GM19395 (cell line): Measurements from ENCODE around the gene ATF4.
A peak's percentile ranks its signal among the peaks of the same experiment; 100 is the strongest.
"Not testable (repeated sequence)": the region's sequence is repeated elsewhere in the genome, so short reads cannot be mapped to it uniquely, and the experiment has no call there.

Source experiments
- ATAC-seq: cut with Tn5 transposase; IDR thresholded peaks from one replicate; pipeline ENCODE4 v1.9.1; 2021; ENCODE audit warnings: mild to moderate bottlenecking, moderate library complexity; ENCODE audit not compliant: unreplicated experiment

ATF4 gene

GRCh38 chr22:39510529-39511149, 9.7 kb upstream of the ATF4 start:
- no peak for ATAC-seq

DNA sequence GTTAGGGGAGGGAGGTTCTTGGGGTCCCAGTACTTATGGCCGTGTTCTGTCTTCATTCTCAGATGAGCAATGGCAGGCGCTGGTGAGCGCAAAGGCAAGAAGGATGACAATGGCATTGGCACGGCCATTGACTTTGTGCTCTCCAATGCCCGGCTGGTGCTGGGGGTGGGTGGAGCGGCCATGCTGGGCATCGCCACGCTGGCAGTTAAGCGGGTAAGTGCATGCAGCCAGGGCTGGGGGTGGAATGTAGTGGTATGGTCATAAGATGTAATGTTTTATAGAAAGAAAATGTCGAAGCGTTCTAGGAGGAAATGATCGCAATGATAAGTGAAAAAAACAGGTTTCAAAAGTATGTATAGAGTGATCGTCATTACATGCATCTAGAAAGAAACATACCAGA, 9.1 kb upstream of the ATF4 start:
- no peak for ATAC-seq

- ATAC-seq = no peak
These were observed 8.3 kb upstream of the ATF4 start for GRCh38 chr22:39512026-39512425.

DNA sequence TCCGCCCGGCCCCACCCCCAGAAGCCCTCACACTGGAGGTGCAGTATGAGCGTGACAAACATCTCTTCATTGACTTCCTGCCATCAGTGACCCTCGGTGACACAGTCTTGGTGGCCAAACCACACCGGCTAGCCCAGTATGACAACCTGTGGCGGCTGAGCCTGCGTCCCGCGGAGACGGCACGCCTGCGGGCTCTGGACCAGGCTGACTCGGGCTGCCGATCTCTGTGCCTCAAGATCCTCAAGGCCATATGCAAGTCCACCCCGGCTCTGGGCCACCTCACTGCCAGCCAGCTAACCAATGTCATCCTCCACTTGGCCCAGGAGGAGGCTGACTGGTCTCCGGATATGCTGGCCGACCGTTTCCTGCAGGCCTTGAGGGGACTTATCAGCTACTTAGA, 6.6 kb upstream of the ATF4 start:
- ATAC-seq = no peak

DNA sequence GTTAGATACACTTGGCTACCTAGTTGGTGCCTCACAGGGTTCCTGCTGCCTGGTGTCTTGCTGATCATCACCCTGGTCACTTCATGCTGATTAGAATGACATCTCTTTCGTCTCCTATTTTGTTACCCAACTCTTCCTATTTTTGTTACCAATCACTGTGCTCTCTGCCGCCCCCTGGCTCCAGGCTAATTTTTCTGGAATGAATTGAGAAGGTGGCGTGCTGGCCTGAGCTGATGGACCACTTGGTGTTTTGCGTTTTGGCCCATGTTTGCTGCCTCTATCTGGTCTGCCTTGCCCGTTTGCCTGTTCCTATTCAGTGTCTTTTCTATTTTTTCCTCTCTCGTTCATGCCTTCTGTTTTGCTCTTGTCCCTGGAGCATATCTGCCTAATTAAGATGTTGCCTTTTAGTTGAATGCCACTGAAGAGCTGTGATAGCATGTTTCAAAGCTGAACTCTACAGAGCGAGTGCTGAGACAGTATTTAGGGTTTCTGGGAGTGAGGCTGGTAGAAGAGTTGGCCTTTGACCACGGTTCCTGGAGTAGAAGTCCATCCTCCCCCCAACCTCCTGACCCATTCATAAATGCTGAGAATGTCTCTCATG, 5.9 kb upstream of the ATF4 start:
- no peak for ATAC-seq

DNA sequence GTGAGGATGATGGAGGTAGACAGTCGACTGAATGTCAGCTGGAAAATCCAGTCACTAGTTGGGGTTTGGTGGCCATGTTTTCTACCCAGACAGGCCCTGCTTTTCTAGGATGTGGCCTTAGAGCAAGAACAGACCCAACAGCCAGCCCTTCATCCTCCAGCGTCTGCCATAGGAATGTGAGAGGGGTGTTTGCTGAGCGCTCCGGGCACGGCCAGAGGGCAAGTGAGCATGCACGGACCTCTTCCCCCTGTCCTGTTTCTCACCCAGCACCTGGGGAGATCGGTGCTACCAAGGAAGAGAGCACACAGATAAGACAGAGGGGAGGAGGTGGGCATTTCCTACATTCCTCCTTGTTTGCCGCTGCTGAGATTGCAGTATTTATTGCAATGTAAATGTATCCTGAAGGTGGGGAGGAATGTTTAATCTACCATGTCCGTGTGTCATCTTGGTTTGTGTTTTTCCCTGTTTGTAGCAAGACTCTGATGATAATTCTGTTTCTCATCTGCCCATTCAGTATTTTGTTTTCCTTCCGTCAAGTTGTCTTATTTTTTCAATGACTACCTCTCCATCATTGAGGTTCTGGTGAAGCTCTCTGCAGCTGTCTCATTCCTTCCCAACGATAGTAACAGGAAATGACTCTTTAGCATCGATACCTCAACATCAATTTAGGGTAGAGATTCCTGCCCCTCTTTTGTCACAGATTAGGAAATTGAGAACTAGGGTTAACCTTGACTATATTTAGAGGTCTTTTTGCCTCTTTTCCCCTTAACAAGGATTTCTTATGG, 4.9 kb upstream of the ATF4 start:
- no peak for ATAC-seq

GRCh38 chr22:39517470-39517869, 2.9 kb upstream of the ATF4 start:
- no peak for ATAC-seq

DNA sequence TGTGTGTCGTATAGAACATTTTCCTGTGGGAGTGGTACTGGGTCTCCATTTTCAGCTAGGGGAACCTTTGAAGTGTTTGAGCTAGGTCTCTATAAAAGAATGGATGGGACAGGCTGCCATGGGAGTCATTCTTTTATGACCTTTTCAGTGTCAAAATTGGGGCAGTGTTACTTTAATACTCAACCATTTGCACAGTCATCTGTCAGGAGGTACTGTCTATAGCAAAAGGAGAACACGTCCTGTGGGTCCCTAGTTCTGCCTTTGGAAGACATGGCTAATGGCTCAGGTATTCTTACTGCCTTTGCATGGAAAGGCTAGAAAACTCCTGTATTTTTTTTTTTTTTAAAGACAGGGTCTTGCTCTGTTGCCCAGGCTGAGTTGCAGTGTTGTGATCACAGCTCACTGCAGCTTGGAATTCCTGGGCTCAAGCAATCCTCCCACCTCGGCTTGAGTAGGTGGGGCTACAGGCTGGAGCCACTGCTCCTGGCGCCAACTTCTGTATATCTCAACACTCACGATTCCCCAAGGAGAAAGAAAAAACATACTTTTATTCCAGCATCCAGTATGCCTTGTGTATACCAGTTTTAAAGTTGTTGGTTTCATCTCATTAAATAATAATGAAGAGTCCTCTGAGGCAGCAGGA, 2.1 kb upstream of the ATF4 start:
- ATAC-seq = no peak

- ATAC-seq = no peak
These were observed 1.2 kb upstream of the ATF4 start for GRCh38 chr22:39518996-39519680.

GRCh38 chr22:39519681-39520225, 609 bp upstream of the ATF4 start:
- ATAC-seq = peak; percentile 79

DNA sequence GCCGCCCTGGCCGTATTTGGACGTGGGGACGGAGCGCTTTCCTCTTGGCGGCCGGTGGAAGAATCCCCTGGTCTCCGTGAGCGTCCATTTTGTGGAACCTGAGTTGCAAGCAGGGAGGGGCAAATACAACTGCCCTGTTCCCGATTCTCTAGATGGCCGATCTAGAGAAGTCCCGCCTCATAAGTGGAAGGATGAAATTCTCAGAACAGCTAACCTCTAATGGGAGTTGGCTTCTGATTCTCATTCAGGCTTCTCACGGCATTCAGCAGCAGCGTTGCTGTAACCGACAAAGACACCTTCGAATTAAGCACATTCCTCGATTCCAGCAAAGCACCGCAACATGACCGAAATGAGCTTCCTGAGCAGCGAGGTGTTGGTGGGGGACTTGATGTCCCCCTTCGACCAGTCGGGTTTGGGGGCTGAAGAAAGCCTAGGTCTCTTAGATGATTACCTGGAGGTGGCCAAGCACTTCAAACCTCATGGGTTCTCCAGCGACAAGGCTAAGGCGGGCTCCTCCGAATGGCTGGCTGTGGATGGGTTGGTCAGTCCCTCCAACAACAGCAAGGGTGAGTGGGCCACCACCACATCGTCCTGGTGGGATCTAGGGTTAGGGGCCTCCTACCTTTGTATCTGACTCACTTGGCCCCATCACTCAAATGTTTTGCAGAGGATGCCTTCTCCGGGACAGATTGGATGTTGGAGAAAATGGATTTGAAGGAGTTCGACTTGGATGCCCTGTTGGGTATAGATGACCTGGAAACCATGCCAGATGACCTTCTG, 934 bp downstream of the ATF4 start:
- ATAC-seq = not testable (repeated sequence)

DNA sequence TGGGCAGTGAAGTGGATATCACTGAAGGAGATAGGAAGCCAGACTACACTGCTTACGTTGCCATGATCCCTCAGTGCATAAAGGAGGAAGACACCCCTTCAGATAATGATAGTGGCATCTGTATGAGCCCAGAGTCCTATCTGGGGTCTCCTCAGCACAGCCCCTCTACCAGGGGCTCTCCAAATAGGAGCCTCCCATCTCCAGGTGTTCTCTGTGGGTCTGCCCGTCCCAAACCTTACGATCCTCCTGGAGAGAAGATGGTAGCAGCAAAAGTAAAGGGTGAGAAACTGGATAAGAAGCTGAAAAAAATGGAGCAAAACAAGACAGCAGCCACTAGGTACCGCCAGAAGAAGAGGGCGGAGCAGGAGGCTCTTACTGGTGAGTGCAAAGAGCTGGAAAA, 1.7 kb downstream of the ATF4 start:
- ATAC-seq = not testable (repeated sequence)

DNA sequence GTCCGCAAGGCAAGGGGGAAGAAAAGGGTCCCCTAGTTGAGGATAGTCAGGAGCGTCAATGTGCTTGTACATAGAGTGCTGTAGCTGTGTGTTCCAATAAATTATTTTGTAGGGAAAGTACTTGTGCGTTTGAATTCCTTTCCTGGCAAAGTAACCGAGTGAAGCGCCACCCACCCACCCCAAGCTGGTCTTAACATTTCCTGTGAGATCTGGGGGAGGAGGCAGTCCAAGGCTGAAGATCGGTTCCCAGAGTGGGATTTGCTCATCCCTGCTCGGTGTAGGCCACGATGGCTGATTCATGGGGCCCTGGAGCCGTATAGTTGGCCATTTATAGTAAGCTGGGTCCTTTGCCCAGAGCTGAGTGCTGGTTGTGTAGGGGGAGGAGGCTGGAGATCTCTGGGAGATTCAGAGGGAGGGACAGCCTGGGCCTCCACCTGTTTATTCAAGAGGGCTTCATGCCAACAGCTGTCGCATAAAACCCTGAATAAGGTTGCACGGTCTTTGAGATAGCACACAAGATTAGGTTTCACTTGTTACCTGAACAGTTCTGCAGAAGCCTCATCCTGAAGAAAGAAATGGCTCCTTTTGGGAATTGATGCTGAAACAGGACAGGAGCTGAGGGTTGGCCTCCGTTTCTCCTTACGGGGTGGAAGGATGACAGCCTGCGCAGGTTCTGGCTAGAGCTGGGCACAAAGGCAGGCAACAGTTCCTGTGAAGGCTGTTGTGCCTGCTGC, 2.4 kb downstream of the ATF4 start:
- no peak for ATAC-seq

GRCh38 chr22:39524089-39524752, 3.9 kb downstream of the ATF4 start:
- ATAC-seq = no peak

- ATAC-seq = no peak
These were observed 4.6 kb downstream of the ATF4 start for GRCh38 chr22:39524753-39525657.

DNA sequence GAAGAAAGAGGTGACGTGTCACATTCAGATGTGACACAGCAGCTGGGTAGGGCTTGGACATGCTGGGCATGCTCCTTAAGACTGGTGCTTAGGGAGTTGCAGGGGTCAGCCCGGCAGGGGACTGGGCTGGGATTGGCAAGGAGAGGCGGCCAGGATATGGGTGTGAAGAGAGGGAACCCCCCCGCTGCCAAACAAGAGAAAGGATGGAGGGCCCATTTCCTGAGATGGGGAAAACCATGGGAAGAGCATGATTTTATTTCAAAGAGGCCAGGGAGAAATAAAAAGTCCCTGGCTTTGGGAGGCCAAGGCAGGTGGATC, 5.3 kb downstream of the ATF4 start:
- ATAC-seq = no peak

GRCh38 chr22:39526736-39527171, 6.4 kb downstream of the ATF4 start:
- no peak for ATAC-seq

GRCh38 chr22:39527481-39527961, 7.2 kb downstream of the ATF4 start:
- no peak for ATAC-seq
